Stomach (tissue), 8 donors: ENCODE measurements around the gene ZNF816. TPM values are rescaled to one million over a fixed set of nuclear protein-coding genes. Genes with fewer than 3 reads are reported as not detected.

ENCODE experiments used
- polyA plus RNA-seq, 3 donors: library from polyadenylated mRNA; stranded (reverse); fragments of 200-250 nt; gene quantifications; one replicate each; pipeline ENCODE4 v1.2.3, GENCODE V29; 2013
- total RNA-seq, 5 donors: library from RNA; depleted of rRNA; stranded (reverse); fragments of >200 nt; gene quantifications; one replicate each; pipeline versions ENCODE4 v1.1.0 to v1.2.3, GENCODE V29; 2014 to 2016
- donor health status: healthy with polysubstance abuse.
- donor health status: Bipolar disorder and iron deficiency.
- donor health status: healthy.

ZNF816 gene
- total and polyA plus RNA-seq, 8 donors, result 2.9 to 41.4 (median 8.7) TPM

Other genes starting within 250 kb of the ZNF816 start
- gene ZNF611, start 227.8 kb downstream of the ZNF816 start, total RNA-seq, result 10 to 100 TPM in 3 of 5 donors, 1 to 10 TPM in 2; 3.6 to 58.5 (median 14.6) TPM
- gene ZNF611, start 227.8 kb downstream of the ZNF816 start, polyA plus RNA-seq, result 1 to 10 TPM; 1.6 to 4.1 (median 2.3) TPM
- 10 to 100 TPM in 2 of 5 donors, 1 to 10 TPM in 3; 1.8 to 53.9 (median 8.8) TPM for gene ZNF600, start 176.1 kb downstream of the ZNF816 start, total RNA-seq
- gene ZNF600, start 176.1 kb downstream of the ZNF816 start, polyA plus RNA-seq, result 10 to 100 TPM in 1 of 3 donors, 1 to 10 TPM in 2; 4.7 to 10.2 (median 5.7) TPM
- gene ZNF28, start 141.2 kb downstream of the ZNF816 start, total RNA-seq, result 10 to 100 TPM in 2 of 5 donors, 1 to 10 TPM in 3; 3.2 to 78.6 (median 4.7) TPM
- gene ZNF28, start 141.2 kb downstream of the ZNF816 start, polyA plus RNA-seq, result 1 to 10 TPM; 2.3 to 5.2 (median 3.9) TPM
- gene ZNF468, start 105.3 kb downstream of the ZNF816 start, total RNA-seq, result 10 to 100 TPM in 4 of 5 donors, 1 to 10 TPM in 1; 6.2 to 53.1 (median 27.2) TPM
- gene ZNF468, start 105.3 kb downstream of the ZNF816 start, polyA plus RNA-seq, result 10 to 100 TPM in 1 of 3 donors, 1 to 10 TPM in 2; 5.8 to 11.9 (median 9.5) TPM
- 10 to 100 TPM in 4 of 5 donors, not detected in 1; 23.5 to 94.6 (median 33.2) TPM for gene ZNF320, start 65.2 kb downstream of the ZNF816 start, total RNA-seq
- gene ZNF320, start 65.2 kb downstream of the ZNF816 start, polyA plus RNA-seq, result 1 to 10 TPM in 2 of 3 donors, not detected in 1; 3.0 to 3.7 TPM
- gene ZNF888, start 39.5 kb downstream of the ZNF816 start, total RNA-seq, result 10 to 100 TPM in 2 of 5 donors, 1 to 10 TPM in 2, under 1 TPM in 1; 0.29 to 13.4 (median 9.3) TPM
- gene ZNF888, start 39.5 kb downstream of the ZNF816 start, polyA plus RNA-seq, result 1 to 10 TPM; 2.6 to 5.7 (median 3.9) TPM
- gene ERVV-1, start 51.0 kb upstream of the ZNF816 start, total RNA-seq, result not detected
- gene ERVV-1, start 51.0 kb upstream of the ZNF816 start, polyA plus RNA-seq, result not detected
- gene ERVV-2, start 81.9 kb upstream of the ZNF816 start, total RNA-seq, result not detected
- not detected for gene ERVV-2, start 81.9 kb upstream of the ZNF816 start, polyA plus RNA-seq
- 10 to 100 TPM; 28.1 to 96.0 (median 56.7) TPM for gene ZNF160, start 140.5 kb upstream of the ZNF816 start, total RNA-seq
- 10 to 100 TPM in 1 of 3 donors, 1 to 10 TPM in 2; 7.3 to 13.5 (median 9.2) TPM for gene ZNF160, start 140.5 kb upstream of the ZNF816 start, polyA plus RNA-seq
- gene ZNF415, start 170.0 kb upstream of the ZNF816 start, total RNA-seq, result 100 to 1,000 TPM in 1 of 5 donors, 10 to 100 TPM in 2, 1 to 10 TPM in 1, under 1 TPM in 1; 0.29 to 281 (median 15.2) TPM
- 10 to 100 TPM in 1 of 3 donors, 1 to 10 TPM in 2; 5.5 to 11.2 (median 6.5) TPM for gene ZNF415, start 170.0 kb upstream of the ZNF816 start, polyA plus RNA-seq
- 10 to 100 TPM in 3 of 5 donors, 1 to 10 TPM in 2; 3.9 to 19.3 (median 12.5) TPM for gene ZNF347, start 196.2 kb upstream of the ZNF816 start, total RNA-seq
- 1 to 10 TPM; 1.3 to 2.3 (median 1.4) TPM for gene ZNF347, start 196.2 kb upstream of the ZNF816 start, polyA plus RNA-seq
- 1 to 10 TPM in 4 of 5 donors, under 1 TPM in 1; 0.72 to 9.5 (median 1.8) TPM for gene ZNF665, start 230.5 kb upstream of the ZNF816 start, total RNA-seq
- 1 to 10 TPM; 1.2 to 2.9 (median 2.3) TPM for gene ZNF665, start 230.5 kb upstream of the ZNF816 start, polyA plus RNA-seq